HEK293T (cell line): Measurements from ENCODE around the gene APC2.

Experiments used
- CTCF ChIA-PET: fragments of 350-600 bp; formaldehyde crosslinking; extraction: SDS; loops from one replicate; lab custom pipeline; 2021; ENCODE audit warnings: antibody characterized with exemption, inconsistent platforms; lab: Yijun Ruan, JAX
- POLR2A ChIA-PET: fragments of 350-600 bp; formaldehyde crosslinking; extraction: SDS; loops from one replicate; lab custom pipeline; 2020; ENCODE audit warnings: antibody characterized with exemption, inconsistent platforms; lab: Yijun Ruan, JAX
- DNase-seq: peaks from one replicate; pipeline ENCODE4 v3.0.0; 2012; ENCODE audit warnings: mixed read lengths; ENCODE audit errors: extremely low spot score
- ARNT ChIP-seq: fragments of 450-650 bp; IDR thresholded peaks from 2 replicates; pipeline ENCODE4 v1.6.1; 2017; ENCODE audit warnings: mild to moderate bottlenecking
- BHLHE40 ChIP-seq: fragments of 450-650 bp; IDR thresholded peaks from 2 replicates; pipeline ENCODE4 v1.6.1; 2016; ENCODE audit warnings: mild to moderate bottlenecking, moderate library complexity, borderline replicate concordance
- CTBP1 ChIP-seq: fragments of 450-650 bp; IDR thresholded peaks from 2 replicates; pipeline ENCODE4 v1.6.1; 2016; ENCODE audit warnings: borderline replicate concordance
- ELF4 ChIP-seq: fragments of 450-650 bp; IDR thresholded peaks from 2 replicates; pipeline ENCODE4 v1.6.1; 2017; ENCODE audit warnings: antibody characterized with exemption
- FOXA1 ChIP-seq: fragments of 450-650 bp; IDR thresholded peaks from 2 replicates; pipeline ENCODE4 v1.6.1; 2016; ENCODE audit warnings: mild to moderate bottlenecking
- FOXK2 ChIP-seq: fragments of 450-650 bp; IDR thresholded peaks from 2 replicates; pipeline ENCODE4 v1.6.1; 2016; ENCODE audit warnings: mild to moderate bottlenecking
- FOXM1 ChIP-seq: fragments of 450-650 bp; IDR thresholded peaks from 2 replicates; pipeline ENCODE4 v1.6.1; 2017; ENCODE audit warnings: mild to moderate bottlenecking, borderline replicate concordance
- HDGF ChIP-seq: fragments of 450-650 bp; IDR thresholded peaks from 2 replicates; pipeline ENCODE4 v1.6.1; 2017; ENCODE audit warnings: antibody characterized with exemption, borderline replicate concordance
- L3MBTL2 ChIP-seq: fragments of 450-650 bp; conservative IDR thresholded peaks from 2 replicates; pipeline ENCODE4 v1.6.1; 2016; ENCODE audit warnings: mild to moderate bottlenecking
- LEF1 ChIP-seq: fragments of 450-650 bp; IDR thresholded peaks from 2 replicates; pipeline ENCODE4 v1.6.1; 2017; ENCODE audit warnings: mild to moderate bottlenecking, borderline replicate concordance
- NFRKB ChIP-seq: fragments of 450-650 bp; IDR thresholded peaks from 2 replicates; pipeline ENCODE4 v1.6.1; 2016; ENCODE audit warnings: mild to moderate bottlenecking, moderate library complexity
- PKNOX1 ChIP-seq: fragments of 450-650 bp; IDR thresholded peaks from 2 replicates; pipeline ENCODE4 v1.6.1; 2016
- SP1 ChIP-seq: fragments of 450-650 bp; IDR thresholded peaks from 2 replicates; pipeline ENCODE4 v1.6.1; 2017
- SUZ12 ChIP-seq: fragments of 450-650 bp; IDR thresholded peaks from 2 replicates; pipeline ENCODE4 v1.6.1; 2016; ENCODE audit warnings: mild to moderate bottlenecking
- TARDBP ChIP-seq: fragments of 450-650 bp; IDR thresholded peaks from 2 replicates; pipeline ENCODE4 v1.6.1; 2016
- ZNF384 ChIP-seq: fragments of 450-650 bp; IDR thresholded peaks from 2 replicates; pipeline ENCODE4 v1.6.1; 2016

Gene APC2

DNA sequence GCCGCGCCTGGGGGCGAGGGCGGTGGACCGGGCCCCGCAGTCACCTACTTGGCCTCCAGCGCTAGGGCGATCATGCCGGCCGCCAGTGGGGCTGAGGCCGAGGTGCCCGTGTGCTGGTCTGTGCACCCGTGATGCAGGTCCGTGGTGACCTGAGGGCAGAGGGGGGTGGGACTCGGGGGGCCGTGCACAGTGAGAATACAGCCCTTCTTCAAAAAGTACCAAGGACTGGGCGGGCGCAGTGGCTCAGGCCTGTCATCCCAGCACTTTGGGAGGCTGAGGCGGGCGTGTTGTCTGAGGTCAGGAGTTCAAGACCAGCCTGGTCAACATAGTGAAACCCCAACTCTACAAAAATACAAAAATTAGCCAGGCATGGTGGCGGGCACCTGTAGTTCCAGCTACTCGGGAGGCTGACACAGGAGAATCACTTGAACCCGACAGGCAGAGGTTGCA, 34.1 kb downstream of the APC2 start:
- CTCF ChIA-PET: no interaction called here
- TF ChIP-seq SP1: no peak
- TF ChIP-seq ZNF384: no peak
- no peak for TF ChIP-seq FOXM1
- TF ChIP-seq FOXA1: no peak
- no peak for TF ChIP-seq TARDBP
- no peak for TF ChIP-seq ARNT
- no peak for TF ChIP-seq HDGF
- TF ChIP-seq L3MBTL2: no peak
- no peak for TF ChIP-seq FOXK2
- no peak for TF ChIP-seq BHLHE40
- no peak for TF ChIP-seq SUZ12
- no peak for TF ChIP-seq LEF1
- DNase-seq: no peak
- POLR2A ChIA-PET: no interaction called here

DNA sequence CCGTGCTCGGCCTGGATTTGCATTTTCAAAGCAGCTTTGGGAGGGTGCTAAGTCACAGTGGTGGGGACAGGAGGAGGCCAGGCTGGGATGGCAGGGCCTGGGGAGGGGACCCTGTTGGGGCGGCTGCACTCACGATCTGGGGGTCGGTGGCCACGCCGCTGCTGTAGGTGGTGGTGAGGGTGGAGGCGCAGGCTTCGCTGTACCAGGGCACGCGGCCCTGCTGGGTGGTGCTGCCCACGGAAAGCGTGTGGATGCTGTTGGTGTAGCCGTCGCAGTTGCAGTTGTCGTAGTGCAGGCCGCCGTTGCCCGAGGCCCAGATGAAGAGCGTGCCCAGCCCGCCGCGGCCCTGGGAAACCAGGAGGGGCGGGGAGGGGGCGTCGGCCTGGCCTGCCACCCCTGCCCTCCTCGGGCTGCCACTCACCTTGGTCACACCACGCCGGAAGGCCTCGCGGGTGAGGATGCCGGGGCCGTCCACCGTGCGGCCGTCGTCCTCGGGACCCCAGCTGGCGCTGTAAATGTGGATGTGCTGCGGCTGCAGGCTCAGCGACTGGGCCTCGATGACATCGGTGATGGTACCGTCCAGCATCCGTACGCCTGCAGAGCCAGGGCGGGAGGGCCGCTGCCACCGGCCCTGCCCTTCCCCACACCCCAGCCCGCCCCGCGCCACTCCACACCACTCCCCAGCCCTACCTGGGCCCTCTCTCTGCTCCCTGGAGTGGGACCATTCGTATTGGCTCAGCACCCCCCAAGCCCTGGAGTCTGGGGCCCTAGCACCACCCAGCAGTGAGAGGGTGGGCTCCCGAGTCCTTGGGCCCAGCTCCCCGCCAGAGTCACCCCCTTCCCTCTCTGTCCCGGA, 37.0 kb downstream of the APC2 start:
- DNase-seq: no peak
- ChIA-PET POLR2A (no interaction called here), CTCF (no interaction called here)
- TF ChIP-seq NFRKB: no peak
- no peak for TF ChIP-seq CTBP1
- TF ChIP-seq HDGF: no peak
- TF ChIP-seq PKNOX1: no peak
- no peak for TF ChIP-seq LEF1
- TF ChIP-seq FOXA1: no peak
- no peak for TF ChIP-seq L3MBTL2
- no peak for TF ChIP-seq ARNT
- TF ChIP-seq FOXM1: no peak
- no peak for TF ChIP-seq BHLHE40
- TF ChIP-seq SP1: no peak
- TF ChIP-seq ELF4: no peak
- no peak for TF ChIP-seq TARDBP
- TF ChIP-seq SUZ12: no peak
- no peak for TF ChIP-seq FOXK2

GRCh38 chr19:1487576-1488281, 37.8 kb downstream of the APC2 start:
- ChIA-PET POLR2A (interaction anchor here (1.2 kb wide), 1 partner anchor 12 kb away, joined by 3 read pairs; no protein-coding TSS in a partner anchor), CTCF (no interaction called here)
- TF ChIP-seq ZNF384: no peak
- TF ChIP-seq FOXA1: no peak
- no peak for TF ChIP-seq FOXK2
- no peak for TF ChIP-seq BHLHE40
- TF ChIP-seq NFRKB: no peak
- no peak for TF ChIP-seq PKNOX1
- TF ChIP-seq LEF1: no peak
- no peak for TF ChIP-seq SUZ12
- no peak for TF ChIP-seq FOXM1
- no peak for TF ChIP-seq ARNT
- no peak for TF ChIP-seq CTBP1
- no peak for TF ChIP-seq TARDBP
- no peak for TF ChIP-seq HDGF
- DNase-seq: no peak

DNA sequence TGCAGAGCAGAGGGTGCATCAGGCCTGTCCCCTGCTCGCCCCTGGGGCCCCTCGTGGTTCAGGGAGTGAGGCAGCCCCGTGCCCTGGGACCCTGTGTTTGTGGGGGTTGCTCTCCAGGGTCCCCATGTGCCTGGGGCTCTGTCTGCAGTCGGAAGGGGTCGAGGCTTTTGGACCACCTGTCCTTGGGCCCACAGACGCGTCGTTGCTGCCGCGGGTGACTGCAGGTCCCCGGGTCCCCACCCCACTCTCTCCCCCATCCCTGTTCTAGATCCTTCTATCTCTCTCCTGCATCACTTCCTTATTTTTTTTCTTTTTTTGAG, 38.3 kb downstream of the APC2 start:
- no peak for TF ChIP-seq ELF4
- no peak for TF ChIP-seq HDGF
- TF ChIP-seq FOXA1: no peak
- TF ChIP-seq SUZ12: no peak
- TF ChIP-seq ARNT: no peak
- TF ChIP-seq LEF1: no peak
- TF ChIP-seq PKNOX1: no peak
- CTCF ChIA-PET: interaction anchor here (0.6 kb wide), 1 partner anchor 12 kb away, joined by 5 read pairs; no protein-coding TSS in a partner anchor
- POLR2A ChIA-PET: interaction anchor here (1.2 kb wide), 1 partner anchor 13 kb away, joined by 3 read pairs; no protein-coding TSS in a partner anchor
- DNase-seq: no peak

DNA sequence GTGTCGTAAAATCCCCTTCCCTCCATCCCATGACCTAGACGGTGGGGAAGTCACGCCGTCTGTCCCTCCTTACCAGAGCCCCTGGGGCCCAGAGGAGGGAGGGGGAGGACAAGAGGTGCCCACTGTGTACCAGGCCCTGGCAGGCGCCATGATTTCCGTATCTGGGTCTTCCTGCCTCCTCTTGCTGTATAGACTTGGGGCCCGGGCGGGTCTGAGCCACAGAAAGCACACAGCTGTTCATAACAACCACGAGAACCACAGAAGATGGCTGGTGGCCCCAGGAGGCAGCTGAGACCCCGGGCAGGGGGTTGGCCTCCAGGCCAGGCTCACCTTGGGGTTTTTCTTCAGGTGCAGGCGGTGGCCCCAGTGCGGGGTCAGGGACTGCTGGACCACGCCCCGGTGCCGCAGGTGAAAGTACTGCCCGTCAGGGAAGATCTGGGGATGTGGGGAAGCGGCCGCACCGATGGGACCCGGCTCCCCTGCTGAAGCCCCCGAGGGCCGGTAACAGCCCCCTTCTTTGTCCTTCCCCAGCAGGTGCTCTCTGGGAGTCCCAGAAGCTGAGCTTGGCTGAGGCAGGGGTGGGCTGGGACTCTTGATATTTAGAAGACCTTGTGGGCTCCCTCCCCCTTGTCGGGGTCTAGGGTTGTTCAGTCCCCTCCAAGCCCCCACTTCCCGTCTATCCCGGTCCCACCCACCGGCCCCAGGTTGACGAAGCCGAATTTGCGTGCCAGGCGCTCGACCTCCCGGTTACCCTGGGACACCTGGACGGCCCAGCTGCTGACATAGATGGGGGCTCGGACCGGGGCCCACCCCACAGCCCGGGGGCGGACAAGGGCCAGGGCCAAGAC, 39.8 kb downstream of the APC2 start:
- no peak for DNase-seq
- ChIA-PET POLR2A (no interaction called here), CTCF (interaction anchor here (1.4 kb wide), 1 partner anchor 56 kb away, joined by 4 read pairs; no protein-coding TSS in a partner anchor)
- TF ChIP-seq CTBP1 (no peak), ZNF384 (no peak), NFRKB (no peak), PKNOX1 (no peak), FOXA1 (no peak), SP1 (no peak), HDGF (no peak; the same call in 1 of the 2 replicates), ARNT (no peak), TARDBP (no peak), ELF4 (no peak), FOXK2 (no peak), SUZ12 (no peak), BHLHE40 (no peak), L3MBTL2 (no peak)
